LNCAP (cell line): ENCODE results near the gene MMP3.

ENCODE experiments used
- CTCF ChIP-seq: fragments of 450-650 bp; IDR thresholded peaks from 2 replicates; pipeline ENCODE4 v1.5.1; 2017; ENCODE audit warnings: mild to moderate bottlenecking

MMP3 gene

GRCh38 chr11:102810950-102811660 lies 32.3 kb downstream of the MMP3 start:
- peak; percentile 66 for TF ChIP-seq CTCF

DNA sequence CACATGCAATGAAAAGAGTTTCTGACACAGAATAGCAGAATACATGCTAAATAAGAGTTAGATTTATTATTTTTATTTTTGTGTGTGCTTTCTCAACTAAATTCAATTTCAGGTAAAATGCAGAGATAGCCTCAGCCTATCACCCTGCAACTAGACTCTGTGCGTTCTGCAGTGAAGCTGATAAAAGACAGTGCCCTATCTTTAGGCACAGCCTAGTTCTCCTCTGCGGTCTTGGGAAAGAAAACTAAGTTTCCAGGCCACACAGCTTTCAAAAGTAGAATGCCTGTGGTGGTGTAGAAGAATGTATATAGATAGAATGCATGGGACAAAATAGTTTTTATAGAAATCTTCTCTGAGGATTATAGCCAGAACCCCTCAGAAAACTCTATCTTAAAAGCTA lies 33.4 kb downstream of the MMP3 start:
- no peak for TF ChIP-seq CTCF

DNA sequence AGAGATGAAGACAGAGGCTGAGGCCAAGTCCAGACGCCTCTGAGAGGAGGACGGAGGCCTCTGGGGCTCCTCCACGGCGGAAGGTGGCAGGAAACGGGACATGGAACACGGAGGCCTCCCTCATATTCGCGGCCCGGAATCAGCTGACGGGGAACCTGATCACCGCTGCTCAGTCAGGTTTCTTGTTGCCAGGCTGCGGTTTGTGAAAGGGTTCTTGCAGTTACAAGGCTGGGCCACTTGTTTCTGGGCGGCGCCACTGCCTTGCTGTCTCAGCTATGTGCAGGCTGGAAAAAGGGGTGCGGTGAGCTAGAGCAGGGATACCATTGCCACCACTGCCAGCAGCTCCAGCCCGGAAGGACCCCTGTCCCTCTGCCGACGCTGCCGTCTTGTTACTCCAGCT lies 35.5 kb downstream of the MMP3 start:
- TF ChIP-seq CTCF: peak; percentile 21; the same call in 1 of the 2 replicates

DNA sequence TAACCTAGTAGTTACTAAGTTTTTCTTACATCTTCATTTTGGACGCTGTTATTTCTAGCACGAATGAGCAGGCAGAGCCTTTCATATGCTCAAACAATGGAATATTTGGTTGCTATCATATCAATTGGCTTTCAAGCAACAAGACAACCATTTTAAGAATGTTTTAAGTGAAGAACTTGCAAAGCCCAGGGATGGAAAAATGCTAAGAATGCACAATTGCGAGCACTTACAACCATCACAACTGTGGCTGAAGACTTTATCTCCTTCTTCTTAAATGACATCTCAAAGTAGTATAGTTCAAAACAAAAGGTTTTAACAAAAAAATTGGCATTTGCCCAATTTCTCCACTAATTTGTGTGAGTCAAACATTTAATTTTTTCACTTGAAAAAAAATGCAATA lies 37.1 kb downstream of the MMP3 start:
- no peak for TF ChIP-seq CTCF

- TF ChIP-seq CTCF: no peak
Measured at GRCh38 chr11:102802341-102802740, 41.1 kb downstream of the MMP3 start.

DNA sequence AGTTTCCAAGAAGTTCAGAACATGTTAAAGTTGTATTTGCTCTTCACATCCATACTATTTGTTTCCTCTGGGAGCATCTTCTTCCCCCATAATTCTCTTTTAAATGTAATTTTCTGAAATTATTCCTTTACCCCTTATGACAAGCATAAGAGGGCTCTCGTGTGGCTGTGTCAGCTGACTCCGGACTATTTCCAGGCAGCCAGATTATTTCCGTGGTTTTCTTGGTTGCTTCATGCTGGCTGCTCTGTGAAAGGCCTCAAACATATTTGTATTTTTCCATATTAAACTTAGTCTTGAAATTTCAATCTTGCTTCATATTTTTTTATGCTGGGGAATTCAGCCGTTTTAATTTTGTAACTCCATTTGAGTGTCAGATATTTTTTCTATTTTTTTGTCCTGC lies 42.6 kb downstream of the MMP3 start:
- no peak for TF ChIP-seq CTCF

DNA sequence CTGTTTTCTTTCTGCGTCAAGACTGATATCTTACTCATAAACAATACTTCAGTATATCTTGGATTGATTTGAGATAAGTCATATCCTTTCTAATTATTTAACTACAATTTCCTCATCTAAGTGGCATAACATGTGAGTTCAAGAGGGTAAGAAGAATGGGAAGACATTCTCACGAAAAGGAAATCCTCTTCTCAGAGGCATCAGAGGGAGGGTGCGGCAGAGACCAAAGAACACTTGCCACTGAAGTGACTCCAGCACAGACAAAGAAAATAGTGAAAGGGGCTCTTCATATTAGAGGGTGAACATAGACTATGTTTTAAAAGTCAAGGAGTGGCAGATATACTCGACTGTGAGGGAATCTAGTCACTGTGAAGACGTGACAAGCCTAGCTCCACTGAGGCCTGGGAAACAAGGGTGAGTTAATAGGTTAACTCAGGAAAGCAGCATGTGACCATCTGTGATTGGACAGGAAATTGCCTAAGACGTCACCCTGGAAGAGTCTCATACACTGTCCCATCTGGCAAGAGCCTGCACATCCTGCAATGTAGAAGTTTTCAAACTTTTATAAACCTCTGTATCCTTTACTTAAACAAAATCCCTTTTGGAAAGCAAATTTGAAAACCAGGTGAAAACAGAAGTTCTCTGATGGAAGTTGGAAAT lies 43.6 kb downstream of the MMP3 start:
- TF ChIP-seq CTCF: no peak
